ENCODE data around the gene KLF11.
A peak's percentile ranks its signal among the peaks of the same experiment; 100 is the strongest.
"Not testable (repeated sequence)": the region's sequence is repeated elsewhere in the genome, so short reads cannot be mapped to it uniquely, and the experiment has no call there.

KLF11 gene

GRCh38 chr2:10027660-10028330 lies 15.6 kb upstream of the KLF11 start:
- DNase-seq, result no peak

GRCh38 chr2:10028407-10028987 lies 14.9 kb upstream of the KLF11 start:
- no peak for DNase-seq

GRCh38 chr2:10028988-10029874 lies 14.1 kb upstream of the KLF11 start:
- DNase-seq, result no peak

- no peak for DNase-seq
Measured at GRCh38 chr2:10029875-10030223, 13.5 kb upstream of the KLF11 start.

- DNase-seq, result peak; percentile 69
Measured at GRCh38 chr2:10030311-10030736, 13.0 kb upstream of the KLF11 start.

GRCh38 chr2:10030798-10031197 lies 12.6 kb upstream of the KLF11 start:
- DNase-seq, result not testable (repeated sequence)

- no peak for DNase-seq
Measured at GRCh38 chr2:10031886-10032745, 11.2 kb upstream of the KLF11 start.

GRCh38 chr2:10032746-10033105 lies 10.6 kb upstream of the KLF11 start:
- no peak for DNase-seq

GRCh38 chr2:10033251-10034006 lies 9.9 kb upstream of the KLF11 start:
- no peak for DNase-seq

GRCh38 chr2:10034333-10035052 lies 8.9 kb upstream of the KLF11 start:
- DNase-seq, result no peak

- DNase-seq, result no peak
Measured at GRCh38 chr2:10035053-10035422, 8.3 kb upstream of the KLF11 start.

GRCh38 chr2:10035633-10036032 lies 7.7 kb upstream of the KLF11 start:
- no peak for DNase-seq

- DNase-seq, result no peak
Measured at GRCh38 chr2:10036095-10036884, 7.1 kb upstream of the KLF11 start.

GRCh38 chr2:10038123-10038522 lies 5.2 kb upstream of the KLF11 start:
- DNase-seq, result no peak

GRCh38 chr2:10038716-10039115 lies 4.6 kb upstream of the KLF11 start:
- DNase-seq, result no peak

GRCh38 chr2:10039658-10040410 lies 3.5 kb upstream of the KLF11 start:
- DNase-seq, result no peak

GRCh38 chr2:10041711-10042110 lies 1.6 kb upstream of the KLF11 start:
- no peak for DNase-seq

- no peak for DNase-seq
Measured at GRCh38 chr2:10042301-10043161, 819 bp upstream of the KLF11 start.

All from NCI-H2171 treated with DMSO at 0.1 percent for 48 hours (cell line).